ENCODE measurements around the gene ARMH1.

GRCh38 chr1:44678626-44679025, 4.1 kb downstream of the ARMH1 start:
- TF ChIP-seq CTCF (conservative IDR thresholded peaks at IDR 0.05; ENCODE audit: low read depth, low read length) (no peak), EZH2 (IDR thresholded peaks at IDR 0.05; ENCODE audit: low read length, unreplicated experiment) (no peak)

Measured in PC-3 (cell line).